NCI-H226 (cell line): ENCODE results near the gene ZNF844.
"Not testable (repeated sequence)": the region's sequence is repeated elsewhere in the genome, so short reads cannot be mapped to it uniquely, and the experiment has no call there.

Source experiments
- DNase-seq: peaks from one replicate; pipeline ENCODE4 v3.0.0-alpha.2; 2015

The ZNF844 gene

GRCh38 chr19:12064590-12065538 lies at the start of gene ZNF844:
Gene ZNF844 (plus strand): TSS chr19:12064731. CDS start chr19:12064874, 143 bp downstream.
- DNase-seq: no peak

- no peak for DNase-seq
Measured at GRCh38 chr19:12015015-12015752, 49.3 kb upstream of the ZNF844 start.

GRCh38 chr19:12015753-12016116 lies 48.8 kb upstream of the ZNF844 start:
- DNase-seq: peak; percentile 2

GRCh38 chr19:12034198-12034597 lies 30.3 kb upstream of the ZNF844 start:
- DNase-seq: no peak

- DNase-seq: no peak
Measured at GRCh38 chr19:12034620-12035019, 29.9 kb upstream of the ZNF844 start.

GRCh38 chr19:12035220-12036172 lies 29.0 kb upstream of the ZNF844 start, which contains the start of gene ZNF433:
Gene ZNF433 (minus strand): TSS chr19:12035679. CDS start chr19:12035539, 140 bp downstream.
- DNase-seq: no peak

GRCh38 chr19:12042893-12043292 lies 21.6 kb upstream of the ZNF844 start:
- no peak for DNase-seq

- DNase-seq: no peak
Measured at GRCh38 chr19:12043752-12044422, 20.6 kb upstream of the ZNF844 start.

- no peak for DNase-seq
Measured at GRCh38 chr19:12047868-12048267, 16.7 kb upstream of the ZNF844 start.

- DNase-seq: no peak
Measured at GRCh38 chr19:12052091-12052496, 12.4 kb upstream of the ZNF844 start.

- DNase-seq: no peak
Measured at GRCh38 chr19:12052497-12053169, 11.9 kb upstream of the ZNF844 start, which contains the start of gene ZNF878. Gene ZNF878 (minus strand): TSS chr19:12052961. CDS start chr19:12052801, 160 bp downstream.

- DNase-seq: no peak
Measured at GRCh38 chr19:12055784-12056183, 8.7 kb upstream of the ZNF844 start.

- DNase-seq: no peak
Measured at GRCh38 chr19:12075538-12076139, 11.1 kb downstream of the ZNF844 start.

- DNase-seq: not testable (repeated sequence)
Measured at GRCh38 chr19:12076331-12076730, 11.8 kb downstream of the ZNF844 start.

- DNase-seq: no peak
Measured at GRCh38 chr19:12077375-12077774, 12.8 kb downstream of the ZNF844 start.

- not testable (repeated sequence) for DNase-seq
Measured at GRCh38 chr19:12083336-12083735, 18.8 kb downstream of the ZNF844 start.

GRCh38 chr19:12085074-12085818 lies 20.7 kb downstream of the ZNF844 start:
- no peak for DNase-seq

- peak; percentile 21 for DNase-seq
Measured at GRCh38 chr19:12090807-12091206, 26.3 kb downstream of the ZNF844 start.

- peak; percentile 88 for DNase-seq
Measured at GRCh38 chr19:12092065-12092867, 27.7 kb downstream of the ZNF844 start.
